CD4-positive, alpha-beta memory T cell (primary cell): Measurements from ENCODE around the gene OTUB2. TPM values are rescaled to one million over a fixed set of nuclear protein-coding genes. Genes with fewer than 3 reads are reported as not detected.

Source experiments
- CTCF ChIA-PET: fragments of 350-600 bp; sonication (Branson Sonifier 250); formaldehyde crosslinking; loops from one replicate; lab custom pipeline; 2021; ENCODE audit warnings: inconsistent platforms; ENCODE audit not compliant: partially characterized antibody; lab: Charles Lee
- POLR2A ChIA-PET: fragments of 350-600 bp; sonication (Branson Sonifier 250); formaldehyde crosslinking; loops from one replicate; lab custom pipeline; 2021; ENCODE audit not compliant: partially characterized antibody; lab: Charles Lee
- DNase-seq, 5 donors: peaks; one replicate each; pipeline versions ENCODE4 v3.0.0 to v3.0.0-alpha.2; 2020 to 2022; ENCODE audit warnings: mixed read lengths in 1 of 5
- H3K27ac ChIP-seq: one replicate; pipeline ENCODE4 v1.7.0; 2013; ENCODE audit warnings: low read depth, low read length
- H3K27me3 ChIP-seq: 2 replicates; pipeline ENCODE4 v1.7.0; 2013; ENCODE audit warnings: mild to moderate bottlenecking, low read length, moderate library complexity; ENCODE audit not compliant: insufficient read depth
- H3K36me3 ChIP-seq: 2 replicates; pipeline ENCODE4 v1.7.0; 2013; ENCODE audit warnings: mild to moderate bottlenecking, low read length, moderate library complexity; ENCODE audit not compliant: insufficient read depth
- H3K4me1 ChIP-seq: 2 replicates; pipeline ENCODE4 v1.7.0; 2013; ENCODE audit warnings: mild to moderate bottlenecking, low read length, moderate library complexity; ENCODE audit not compliant: insufficient read depth
- H3K4me3 ChIP-seq, 2 donors: one replicate each; pipeline ENCODE4 v1.7.0; 2013; ENCODE audit warnings: low read length in 2 of 2, mild to moderate bottlenecking in 1 of 2
- H3K9me3 ChIP-seq, 2 donors: one replicate each; pipeline ENCODE4 v1.7.0; 2013; ENCODE audit warnings: low read length in 2 of 2, control low read depth in 1 of 2; ENCODE audit not compliant: control insufficient read depth in 1 of 2
- H3K27ac Mint-ChIP-seq, 7 donors: one replicate each; pipeline ENCODE4 v1.8.0; 2020 to 2021; ENCODE audit warnings: mixed read lengths in 7 of 7, mild to moderate bottlenecking in 6 of 7, inconsistent platforms in 3 of 7, moderate library complexity in 3 of 7
- H3K27me3 Mint-ChIP-seq, 2 donors: one replicate each; pipeline ENCODE4 v1.8.0; 2020 to 2021; ENCODE audit warnings: mixed read lengths in 2 of 2
- H3K36me3 Mint-ChIP-seq, 2 donors: one replicate each; pipeline ENCODE4 v1.8.0; 2020 to 2021; ENCODE audit warnings: mixed read lengths in 2 of 2, inconsistent platforms in 1 of 2, mild to moderate bottlenecking in 1 of 2
- H3K4me1 Mint-ChIP-seq, 4 donors: one replicate each; pipeline ENCODE4 v1.8.0; 2020 to 2021; ENCODE audit warnings: mixed read lengths in 4 of 4, mild to moderate bottlenecking in 1 of 4
- H3K4me3 Mint-ChIP-seq, 8 donors: one replicate each; pipeline ENCODE4 v1.8.0; 2020 to 2021; ENCODE audit warnings: mixed read lengths in 8 of 8, mild to moderate bottlenecking in 7 of 8, moderate library complexity in 6 of 8, inconsistent platforms in 3 of 8
- H3K9me3 Mint-ChIP-seq, 8 donors: one replicate each; pipeline ENCODE4 v1.8.0; 2020 to 2021; ENCODE audit warnings: mixed read lengths in 8 of 8, mild to moderate bottlenecking in 5 of 8, inconsistent platforms in 3 of 8, moderate library complexity in 1 of 8
- intact Hi-C: fragments of 100-400 bp; cut with micrococcal nuclease; formaldehyde crosslinking; loops from one replicate; pipeline ENCODE4 v1.15.1; 2023
- polyA plus RNA-seq, 2 donors: library from polyadenylated mRNA; unstranded; fragments of 300-500 nt; fragmentation: Illumina TruSeq; gene quantifications; one replicate each; pipeline ENCODE4 v1.2.3, GENCODE V29; 2021
- total RNA-seq, 2 experiments: library from RNA; stranded (reverse); gene quantifications; one replicate each; pipeline ENCODE4 v1.2.3, GENCODE V29; 2021

Gene OTUB2
- total and polyA plus RNA-seq, 4 experiments from 2014 or later = 0.19 to 1.1 (median 0.54) TPM

GRCh38 chr14:94047581-94047980 lies 21.4 kb downstream of the OTUB2 start:
- Mint-ChIP-seq H3K27me3 (no peaks in the 10 kb centered on the region), H3K9me3 (peaks cover 0 to 8% (median 0%) of the 10 kb centered on the region in 8 donors), H3K4me3 (no peak overlapping the region), H3K36me3 (peaks cover 52 to 76% of the 10 kb centered on the region in 2 donors), H3K27ac (peak overlapping the region in 2 of 7 donors; percentile 4 to 72), H3K4me1 (peaks cover 0 to 5% (median 3%) of the 10 kb centered on the region in 4 donors)
- DNase-seq = no peak
- H3K4me3 ChIP-seq = no peak overlapping the region
- peaks cover 87% of the 10 kb centered on the region for H3K36me3 ChIP-seq
- no peaks in the 10 kb centered on the region for H3K27me3 ChIP-seq
- ChIA-PET CTCF (interaction anchor here (1.2 to 3.3 kb wide), 5 partner anchors 9 to 134 kb away, joined by 3 to 16 read pairs (median 9); no protein-coding TSS in a partner anchor), POLR2A (interaction anchor here (1.5 kb wide), 1 partner anchor 32 kb away, joined by 4 read pairs; no protein-coding TSS in a partner anchor)
- H3K9me3 ChIP-seq = no peaks in the 10 kb centered on the region
- intact Hi-C loops = no loop called here
- no peaks in the 10 kb centered on the region for H3K4me1 ChIP-seq
- H3K27ac ChIP-seq = no peak overlapping the region

DNA sequence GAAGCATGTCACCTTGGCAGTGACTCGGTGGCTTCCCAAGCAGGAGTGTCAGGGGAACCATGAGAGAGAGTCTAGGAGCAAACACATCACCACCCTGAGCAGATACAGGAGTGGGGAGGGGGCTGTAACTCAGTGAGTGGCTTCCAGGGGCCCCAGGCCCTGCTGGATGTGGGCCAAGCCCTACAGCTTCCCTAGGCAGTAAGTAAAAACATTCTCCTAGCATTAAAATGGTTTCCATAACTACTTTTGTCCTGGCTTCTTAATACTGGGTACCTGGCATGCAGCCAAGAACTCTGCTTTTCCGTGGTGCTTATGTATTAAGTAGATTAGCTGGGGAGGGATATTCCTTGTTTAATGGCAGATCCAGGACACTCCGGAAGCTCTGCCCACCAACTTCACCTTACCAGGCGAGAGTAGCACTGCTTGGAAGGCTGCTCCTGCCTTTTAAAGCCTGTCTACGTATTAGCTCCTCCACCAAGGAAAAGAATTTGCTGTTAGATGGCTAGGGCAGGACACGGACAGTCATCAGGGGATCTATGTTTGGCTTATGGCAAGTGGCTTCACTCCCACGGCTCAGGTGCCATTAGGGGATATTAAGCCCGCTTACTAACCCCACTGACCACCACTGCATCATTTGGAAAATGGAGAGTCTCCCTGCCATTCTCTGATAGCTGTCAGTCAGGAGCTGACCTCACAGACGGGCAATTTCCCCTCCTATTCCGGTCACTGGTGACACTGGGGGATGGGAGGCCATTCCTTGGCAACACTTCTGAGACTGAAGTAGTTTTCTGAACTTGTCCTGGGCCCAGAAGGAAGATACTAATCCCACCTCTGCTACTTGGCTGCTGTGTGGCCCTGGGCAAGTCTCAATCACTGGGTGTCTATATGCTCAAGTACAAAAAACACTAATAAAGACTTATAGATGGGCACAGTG lies 22.8 kb downstream of the OTUB2 start:
- Histone ChIP-seq H3K4me1 (no peaks in the 10 kb centered on the region), H3K9me3 (no peaks in the 10 kb centered on the region), H3K4me3 (no peak overlapping the region), H3K27me3 (no peaks in the 10 kb centered on the region), H3K36me3 (peaks cover 93% of the 10 kb centered on the region), H3K27ac (no peak overlapping the region)
- no peak for DNase-seq
- no peak overlapping the region for H3K4me3 Mint-ChIP-seq
- intact Hi-C loops = no loop called here
- CTCF ChIA-PET = interaction anchor here (1.1 to 3.3 kb wide), 6 partner anchors 10 to 132 kb away, joined by 3 to 16 read pairs (median 6); no protein-coding TSS in a partner anchor
- POLR2A ChIA-PET = interaction anchor here (0.7 to 1.5 kb wide), 2 partner anchors 10 to 31 kb away, joined by 3 to 4 read pairs; no protein-coding TSS in a partner anchor
- peaks cover 0 to 9% (median 6%) of the 10 kb centered on the region in 4 donors for H3K4me1 Mint-ChIP-seq
- H3K27me3 Mint-ChIP-seq = no peaks in the 10 kb centered on the region
- peaks cover 0 to 4% (median 0%) of the 10 kb centered on the region in 8 donors for H3K9me3 Mint-ChIP-seq
- peak overlapping the region in 4 of 7 donors; percentile 29 to 72 (median 58) for H3K27ac Mint-ChIP-seq
- peaks cover 59 to 79% of the 10 kb centered on the region in 2 donors for H3K36me3 Mint-ChIP-seq

GRCh38 chr14:94049625-94050023 lies 23.5 kb downstream of the OTUB2 start:
- no peaks in the 10 kb centered on the region for H3K27me3 Mint-ChIP-seq
- peaks cover 4 to 15% (median 8%) of the 10 kb centered on the region in 4 donors for H3K4me1 Mint-ChIP-seq
- no peaks in the 10 kb centered on the region for H3K27me3 ChIP-seq
- peak overlapping the region in 4 of 7 donors; percentile 10 to 89 (median 54) for H3K27ac Mint-ChIP-seq
- intact Hi-C loops = no loop called here
- no peaks in the 10 kb centered on the region for H3K4me1 ChIP-seq
- peaks cover 66 to 82% of the 10 kb centered on the region in 2 donors for H3K36me3 Mint-ChIP-seq
- no peak overlapping the region for H3K4me3 Mint-ChIP-seq
- H3K27ac ChIP-seq = no peak overlapping the region
- H3K4me3 ChIP-seq = no peak overlapping the region
- CTCF ChIA-PET = interaction anchor here (1.0 to 3.3 kb wide), 5 partner anchors 8 to 131 kb away, joined by 3 to 16 read pairs (median 4); no protein-coding TSS in a partner anchor
- no peak for DNase-seq
- peaks cover 0 to 4% (median 0%) of the 10 kb centered on the region in 8 donors for H3K9me3 Mint-ChIP-seq
- peaks cover 93% of the 10 kb centered on the region for H3K36me3 ChIP-seq
- POLR2A ChIA-PET = no interaction called here
- H3K9me3 ChIP-seq = no peaks in the 10 kb centered on the region

DNA sequence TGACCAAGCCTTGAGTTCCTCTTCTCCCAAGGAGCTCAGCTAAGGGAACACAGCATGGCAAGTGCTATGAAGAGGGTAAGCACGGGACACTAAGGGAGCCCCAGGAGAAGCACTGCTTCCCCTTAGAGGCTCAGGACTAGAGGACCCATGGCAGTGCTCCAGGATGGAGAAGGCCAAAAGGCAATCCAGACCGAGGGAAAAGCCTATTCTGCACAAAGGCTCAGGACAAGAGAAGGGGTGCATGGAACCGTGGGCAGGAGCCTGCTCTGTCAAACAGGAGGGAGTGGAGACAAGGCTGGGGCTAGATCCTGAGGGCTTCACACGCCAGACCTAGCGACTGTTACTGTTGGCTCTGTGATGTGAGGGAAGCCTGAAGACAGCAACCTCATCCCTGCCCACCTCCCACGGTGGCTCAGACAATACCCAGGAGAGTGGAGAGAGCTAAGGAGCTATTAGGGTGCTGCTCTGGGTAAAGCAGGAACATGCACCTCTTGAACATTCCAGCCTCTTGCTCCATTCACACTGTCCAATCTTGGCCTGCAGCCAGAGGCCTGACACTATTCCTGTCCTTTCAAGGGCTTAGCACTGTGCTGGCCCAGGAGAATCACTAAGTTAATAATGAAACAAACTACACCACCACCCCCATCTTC lies 24.2 kb downstream of the OTUB2 start:
- no peak overlapping the region for H3K4me3 Mint-ChIP-seq
- Histone ChIP-seq H3K9me3 (no peaks in the 10 kb centered on the region), H3K4me3 (no peak overlapping the region), H3K4me1 (no peaks in the 10 kb centered on the region), H3K36me3 (peaks cover 93% of the 10 kb centered on the region), H3K27me3 (no peaks in the 10 kb centered on the region), H3K27ac (no peak overlapping the region)
- H3K4me1 Mint-ChIP-seq = peaks cover 7 to 22% (median 10%) of the 10 kb centered on the region in 4 donors
- peaks cover 0 to 4% (median 0%) of the 10 kb centered on the region in 8 donors for H3K9me3 Mint-ChIP-seq
- intact Hi-C loops = no loop called here
- ChIA-PET CTCF (interaction anchor here (1.0 to 3.5 kb wide), 7 partner anchors 9 to 130 kb away, joined by 3 to 23 read pairs (median 4); no protein-coding TSS in a partner anchor), POLR2A (no interaction called here)
- DNase-seq = no peak
- H3K27me3 Mint-ChIP-seq = no peaks in the 10 kb centered on the region
- H3K27ac Mint-ChIP-seq = peak overlapping the region in 4 of 7 donors; percentile 10 to 89 (median 78)
- peaks cover 69 to 85% of the 10 kb centered on the region in 2 donors for H3K36me3 Mint-ChIP-seq

DNA sequence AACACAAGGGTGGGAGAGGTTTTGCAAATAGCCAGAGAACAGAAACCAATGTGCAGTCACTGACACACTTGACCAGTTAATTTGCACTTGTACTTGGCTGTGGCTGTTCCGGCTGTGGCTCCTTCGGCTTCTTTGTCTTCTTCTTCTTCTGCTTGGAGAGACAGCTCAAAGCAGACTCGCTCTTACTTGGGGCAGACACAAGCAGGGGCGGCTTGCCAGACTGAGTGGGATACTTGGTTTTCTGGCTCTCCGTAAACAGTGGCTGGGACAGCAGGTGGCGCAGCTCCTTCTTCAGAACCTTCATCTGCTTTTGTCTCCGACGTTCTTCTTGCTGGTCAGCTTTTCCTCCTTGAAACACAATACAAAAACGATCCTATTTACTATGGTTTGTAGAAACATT lies 25.0 kb downstream of the OTUB2 start:
- Histone ChIP-seq H3K4me3 (no peak overlapping the region), H3K4me1 (peaks cover under 1% of the 10 kb centered on the region), H3K27me3 (no peaks in the 10 kb centered on the region), H3K9me3 (no peaks in the 10 kb centered on the region), H3K36me3 (peaks cover 93% of the 10 kb centered on the region), H3K27ac (no peak overlapping the region)
- DNase-seq = no peak
- ChIA-PET POLR2A (no interaction called here), CTCF (interaction anchor here (0.8 to 3.5 kb wide), 5 partner anchors 10 to 129 kb away, joined by 3 to 23 read pairs (median 5); no protein-coding TSS in a partner anchor)
- Mint-ChIP-seq H3K4me3 (no peak overlapping the region), H3K36me3 (peaks cover 72 to 87% of the 10 kb centered on the region in 2 donors), H3K9me3 (peaks cover 0 to 4% (median 0%) of the 10 kb centered on the region in 8 donors), H3K27ac (peak overlapping the region in 5 of 7 donors; percentile 5 to 93 (median 78)), H3K27me3 (no peaks in the 10 kb centered on the region), H3K4me1 (peaks cover 7 to 30% (median 17%) of the 10 kb centered on the region in 4 donors)
- intact Hi-C loops = no loop called here

GRCh38 chr14:94051779-94052178 lies 25.6 kb downstream of the OTUB2 start:
- H3K9me3 ChIP-seq = no peaks in the 10 kb centered on the region
- ChIA-PET POLR2A (no interaction called here), CTCF (interaction anchor here (0.8 to 3.5 kb wide), 6 partner anchors 13 to 128 kb away, joined by 3 to 23 read pairs (median 4); no protein-coding TSS in a partner anchor)
- no peaks in the 10 kb centered on the region for H3K27me3 ChIP-seq
- Mint-ChIP-seq H3K27me3 (no peaks in the 10 kb centered on the region), H3K9me3 (peaks cover 0 to 4% (median 0%) of the 10 kb centered on the region in 8 donors), H3K4me1 (peaks cover 11 to 37% (median 22%) of the 10 kb centered on the region in 4 donors), H3K27ac (peak overlapping the region in 4 of 7 donors; percentile 31 to 93 (median 78)), H3K4me3 (peak overlapping the region in 1 of 8 donors; percentile 13), H3K36me3 (peaks cover 73 to 93% of the 10 kb centered on the region in 2 donors)
- H3K36me3 ChIP-seq = peaks cover 92% of the 10 kb centered on the region
- DNase-seq = no peak
- peaks cover 7% of the 10 kb centered on the region for H3K4me1 ChIP-seq
- H3K4me3 ChIP-seq = no peak overlapping the region
- H3K27ac ChIP-seq = no peak overlapping the region
- intact Hi-C loops = no loop called here
